Endometrial microvascular endothelial cells (primary cell): ENCODE data around the gene HAPLN2. TPM values are rescaled to one million over a fixed set of nuclear protein-coding genes. Genes with fewer than 3 reads are reported as not detected.

Experiments
- in situ Hi-C: cut with HindIII; loops from 2 replicates; pipeline ENCODE4 v1.10.0; 2017; ENCODE audit warnings: low sequenced_read_pairs, low pct_unique_long_range_greater_than_20kb; ENCODE audit errors: inconsistent ontology term
- total RNA-seq: library from RNA; depleted of rRNA; stranded (reverse); fragments of >200 nt; gene quantifications from one replicate; pipeline ENCODE4 v1.2.3, GENCODE V29; 2015; ENCODE audit errors: inconsistent ontology term

Gene HAPLN2
- total RNA-seq, 1 donor from 2014 or later: not detected

DNA sequence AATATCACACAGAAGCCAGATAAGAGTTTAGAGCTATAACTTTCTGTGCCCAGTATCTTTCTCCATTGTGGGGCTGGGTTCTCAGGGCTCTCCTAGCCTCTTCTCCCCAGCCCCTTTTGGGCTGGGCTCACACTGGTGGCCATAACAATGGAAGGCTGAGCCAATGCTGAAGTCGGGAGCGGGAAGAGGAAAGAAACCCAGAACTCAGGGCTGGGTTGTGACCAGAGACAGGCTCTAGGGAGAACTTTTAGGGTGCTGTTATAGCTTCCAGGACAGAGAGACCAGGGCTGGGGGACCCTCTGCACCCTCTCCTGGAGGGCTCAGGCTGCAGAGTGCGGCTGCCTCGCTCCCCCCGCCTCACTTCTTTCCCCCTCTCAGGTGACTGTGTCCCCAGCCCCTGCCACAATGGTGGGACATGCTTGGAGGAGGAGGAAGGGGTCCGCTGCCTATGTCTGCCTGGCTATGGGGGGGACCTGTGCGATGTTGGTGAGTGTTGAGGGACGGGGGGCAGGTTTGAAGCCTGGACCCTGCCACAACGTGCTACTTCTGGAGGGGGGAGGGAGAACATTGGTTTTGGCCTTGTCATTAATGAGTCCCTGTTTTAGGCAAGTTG is 36.8 kb downstream of the HAPLN2 start:
- in situ Hi-C loops: no loop called here

DNA sequence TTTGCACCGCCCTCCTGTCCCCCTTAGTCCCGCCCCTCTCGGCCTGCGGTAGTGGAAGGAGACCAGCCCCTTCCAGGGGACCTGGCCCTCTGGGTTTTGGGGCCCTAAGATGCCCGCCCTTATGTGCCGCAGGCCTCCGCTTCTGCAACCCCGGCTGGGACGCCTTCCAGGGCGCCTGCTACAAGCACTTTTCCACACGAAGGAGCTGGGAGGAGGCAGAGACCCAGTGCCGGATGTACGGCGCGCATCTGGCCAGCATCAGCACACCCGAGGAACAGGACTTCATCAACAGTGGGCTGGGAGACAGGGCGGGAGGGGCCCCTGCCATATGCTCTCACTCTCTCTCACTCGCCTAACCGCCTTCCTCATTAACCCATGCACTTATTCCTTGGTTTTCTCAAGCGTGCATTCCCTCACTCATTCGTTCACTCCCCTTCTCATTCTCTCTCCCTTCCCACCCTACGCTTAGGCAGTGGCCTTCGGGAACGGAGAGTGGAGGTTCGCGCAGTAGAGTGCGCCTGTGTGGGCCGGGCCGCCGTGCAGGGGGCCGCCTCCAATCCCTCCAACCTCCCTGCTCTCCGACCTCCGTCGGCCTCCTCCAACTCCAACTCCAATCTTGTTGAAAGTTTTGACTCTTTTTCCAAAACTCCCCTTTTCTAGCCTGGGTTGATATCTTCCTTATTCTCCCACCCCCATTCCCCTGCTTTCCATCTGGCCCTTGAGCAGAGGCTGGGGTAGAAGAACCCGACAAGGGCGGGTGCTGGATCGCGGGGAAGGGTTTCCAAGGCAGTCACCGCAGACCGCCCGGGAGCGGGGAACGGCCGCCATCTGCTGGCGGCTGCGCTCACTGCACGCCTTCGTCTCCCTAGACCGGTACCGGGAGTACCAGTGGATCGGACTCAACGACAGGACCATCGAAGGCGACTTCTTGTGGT is 37.9 kb downstream of the HAPLN2 start:
- in situ Hi-C loops: no loop called here

DNA sequence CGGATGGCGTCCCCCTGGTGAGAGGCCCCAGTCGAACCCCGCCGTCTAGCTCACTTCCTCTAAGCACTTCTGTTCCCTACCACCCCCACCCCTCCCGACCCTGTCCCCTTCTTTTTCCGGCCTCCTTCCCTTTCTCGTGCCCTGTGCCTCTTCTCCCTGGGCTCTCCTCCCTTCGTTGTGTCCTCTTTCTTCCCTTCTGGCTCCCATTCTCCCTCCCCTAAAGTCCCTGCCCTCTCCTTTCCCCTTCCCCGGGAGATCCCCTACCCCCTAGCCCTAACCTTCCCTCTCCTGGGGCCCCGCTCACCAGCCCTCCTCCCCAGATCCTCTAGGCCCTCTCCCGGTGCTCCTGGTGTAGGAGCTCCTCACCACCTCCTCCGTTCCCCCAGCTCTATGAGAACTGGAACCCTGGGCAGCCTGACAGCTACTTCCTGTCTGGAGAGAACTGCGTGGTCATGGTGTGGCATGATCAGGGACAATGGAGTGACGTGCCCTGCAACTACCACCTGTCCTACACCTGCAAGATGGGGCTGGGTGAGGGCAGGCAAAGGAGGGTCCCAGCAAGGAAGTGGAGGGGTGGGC is 38.6 kb downstream of the HAPLN2 start:
- in situ Hi-C loops: no loop called here

DNA sequence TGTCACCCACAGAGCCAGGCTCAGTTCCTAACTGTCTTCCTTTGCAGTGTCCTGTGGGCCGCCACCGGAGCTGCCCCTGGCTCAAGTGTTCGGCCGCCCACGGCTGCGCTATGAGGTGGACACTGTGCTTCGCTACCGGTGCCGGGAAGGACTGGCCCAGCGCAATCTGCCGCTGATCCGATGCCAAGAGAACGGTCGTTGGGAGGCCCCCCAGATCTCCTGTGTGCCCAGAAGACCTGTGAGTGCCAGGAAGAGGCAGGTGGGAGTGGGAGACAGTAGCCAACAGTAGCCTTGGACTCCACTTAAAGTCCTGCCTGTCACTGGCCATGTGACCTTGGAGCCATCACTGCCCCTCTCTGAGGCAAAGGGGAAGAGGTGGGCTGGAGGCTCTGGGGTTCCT is 39.3 kb downstream of the HAPLN2 start:
- in situ Hi-C loops: no loop called here

DNA sequence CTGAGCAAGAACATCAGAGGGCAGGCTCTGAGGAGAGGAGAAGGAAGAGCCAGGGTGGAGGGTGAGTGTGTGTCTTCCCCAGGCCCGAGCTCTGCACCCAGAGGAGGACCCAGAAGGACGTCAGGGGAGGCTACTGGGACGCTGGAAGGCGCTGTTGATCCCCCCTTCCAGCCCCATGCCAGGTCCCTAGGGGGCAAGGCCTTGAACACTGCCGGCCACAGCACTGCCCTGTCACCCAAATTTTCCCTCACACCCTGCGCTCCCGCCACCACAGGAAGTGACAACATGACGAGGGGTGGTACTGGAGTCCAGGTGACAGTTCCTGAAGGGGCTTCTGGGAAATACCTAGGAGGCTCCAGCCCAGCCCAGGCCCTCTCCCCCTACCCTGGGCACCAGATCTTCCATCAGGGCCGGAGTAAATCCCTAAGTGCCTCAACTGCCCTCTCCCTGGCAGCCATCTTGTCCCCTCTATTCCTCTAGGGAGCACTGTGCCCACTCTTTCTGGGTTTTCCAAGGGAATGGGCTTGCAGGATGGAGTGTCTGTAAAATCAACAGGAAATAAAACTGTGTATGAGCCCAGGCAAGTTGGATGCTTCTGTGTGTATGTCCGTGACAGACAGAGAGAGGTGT is 39.8 kb downstream of the HAPLN2 start:
- in situ Hi-C loops: no loop called here

DNA sequence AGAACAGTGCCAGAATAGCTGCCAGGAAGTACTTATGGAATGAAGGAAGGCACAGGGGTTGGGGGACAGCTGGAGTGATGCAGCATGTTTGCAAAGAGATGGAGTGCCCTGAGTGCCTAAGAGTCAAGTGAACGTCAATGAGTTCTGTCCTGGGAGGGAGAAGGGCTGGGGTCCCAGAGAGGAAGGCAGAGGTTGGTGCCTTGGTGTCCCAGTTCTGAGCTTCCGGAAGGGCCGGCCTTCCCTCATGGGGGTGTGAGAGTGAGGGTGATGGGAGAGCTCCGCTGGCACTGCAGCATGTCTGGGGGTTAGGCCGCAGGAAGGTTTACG is 40.4 kb downstream of the HAPLN2 start:
- in situ Hi-C loops: no loop called here

DNA sequence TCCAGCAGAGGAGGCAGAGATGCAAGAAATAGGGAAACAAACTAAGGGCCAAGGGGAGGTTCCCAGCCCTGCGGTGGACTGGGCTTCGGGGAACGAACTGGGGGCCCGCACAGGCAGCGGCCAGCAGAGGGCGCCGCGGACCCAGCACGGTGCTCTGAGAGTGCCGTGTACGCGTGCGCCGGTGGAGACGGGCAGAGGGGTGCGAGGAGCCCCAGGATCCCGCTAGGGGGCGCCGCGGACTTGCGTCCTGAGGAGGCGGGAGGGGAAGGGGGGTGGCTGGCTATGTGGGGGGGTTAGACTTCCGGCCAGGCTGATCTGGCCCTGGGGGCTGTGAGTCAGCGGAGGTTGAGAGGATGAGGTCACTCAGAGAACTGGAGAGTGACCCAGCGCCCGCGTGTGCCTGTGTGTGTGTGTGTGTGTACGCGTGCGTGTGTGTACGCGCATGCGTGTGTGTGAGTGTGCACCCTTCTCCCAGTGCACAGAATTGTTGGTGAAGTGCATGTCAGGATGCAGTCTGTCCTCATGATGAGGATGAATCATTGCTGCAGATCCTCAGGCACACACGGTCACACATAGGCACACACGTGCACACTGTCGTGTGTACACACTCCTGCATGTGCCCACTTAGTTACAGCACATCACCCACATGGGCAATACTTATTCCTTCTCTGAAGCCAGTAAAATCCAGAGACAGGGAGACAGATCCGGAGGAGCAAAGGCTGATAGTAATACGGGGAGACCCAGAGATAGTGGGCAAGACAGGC is 41.0 kb downstream of the HAPLN2 start:
- in situ Hi-C loops: no loop called here

DNA sequence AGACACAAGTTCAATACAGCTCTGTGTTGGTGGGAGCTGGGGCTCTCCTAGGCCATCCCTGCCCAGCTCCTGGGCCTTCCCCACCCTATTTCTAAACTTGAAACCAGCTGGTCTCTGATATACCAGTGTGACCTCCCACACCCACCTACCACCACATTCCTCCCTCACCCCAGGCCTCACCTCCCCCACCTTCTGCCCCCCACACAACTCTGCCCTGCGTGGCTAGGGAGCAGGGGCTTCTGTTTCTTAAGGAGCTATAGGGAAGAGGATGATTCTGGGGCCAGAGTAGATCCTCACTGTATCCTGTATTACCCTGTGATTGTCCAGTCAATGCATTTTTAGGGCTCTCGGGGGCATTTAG is 41.5 kb downstream of the HAPLN2 start:
- in situ Hi-C loops: no loop called here

DNA sequence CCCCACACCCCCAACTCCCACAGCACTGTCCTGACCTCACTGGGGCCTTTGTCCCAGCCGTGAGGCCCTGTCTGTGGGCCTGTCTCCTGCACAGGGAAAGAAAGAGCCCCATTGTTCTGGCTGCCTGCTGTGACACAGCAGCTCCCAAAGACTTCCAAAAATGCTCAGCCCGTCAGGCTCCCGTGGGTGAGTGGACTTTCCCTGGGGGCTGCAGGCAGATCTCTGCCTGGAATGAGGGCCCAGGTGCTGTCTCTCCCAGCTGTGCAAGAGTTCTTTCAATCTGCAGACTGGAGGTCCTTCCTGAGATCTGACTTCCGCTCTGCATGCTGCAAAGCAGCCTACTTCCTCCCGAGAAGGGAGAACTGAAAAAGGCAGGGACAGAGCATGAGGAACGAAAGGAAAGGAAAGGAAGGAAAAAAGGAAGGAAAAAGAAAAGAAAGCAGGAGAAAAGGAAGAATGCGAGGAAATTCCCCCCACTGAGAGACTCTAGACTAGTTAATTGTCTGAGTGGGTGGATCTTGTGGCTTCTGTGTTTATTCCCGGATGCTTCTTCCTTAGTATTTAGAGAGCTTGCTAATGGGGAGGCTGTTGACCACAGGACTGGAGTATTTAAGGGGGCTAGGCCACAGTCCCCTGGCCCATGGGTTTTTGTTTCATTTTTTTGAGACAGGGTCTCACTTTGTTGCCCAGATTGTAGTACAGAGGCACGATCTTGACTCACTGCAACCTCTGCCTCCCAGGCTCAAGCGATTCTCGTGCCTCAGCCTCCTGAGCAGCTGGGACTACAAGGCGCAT is 43.0 kb downstream of the HAPLN2 start:
- in situ Hi-C loops: no loop called here

DNA sequence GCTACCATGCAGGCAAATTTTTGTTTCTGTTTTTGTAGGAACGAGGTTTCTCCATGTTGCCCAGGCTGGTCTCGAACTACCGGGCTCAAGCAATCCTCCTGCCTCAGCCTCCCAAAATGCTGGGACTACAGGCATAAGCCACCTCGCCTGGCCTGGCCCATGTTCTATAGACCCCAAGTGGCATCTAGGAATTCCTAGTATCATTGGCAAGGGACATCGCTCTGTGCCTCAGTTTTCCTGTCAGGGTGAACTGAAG is 43.5 kb downstream of the HAPLN2 start:
- in situ Hi-C loops: no loop called here

DNA sequence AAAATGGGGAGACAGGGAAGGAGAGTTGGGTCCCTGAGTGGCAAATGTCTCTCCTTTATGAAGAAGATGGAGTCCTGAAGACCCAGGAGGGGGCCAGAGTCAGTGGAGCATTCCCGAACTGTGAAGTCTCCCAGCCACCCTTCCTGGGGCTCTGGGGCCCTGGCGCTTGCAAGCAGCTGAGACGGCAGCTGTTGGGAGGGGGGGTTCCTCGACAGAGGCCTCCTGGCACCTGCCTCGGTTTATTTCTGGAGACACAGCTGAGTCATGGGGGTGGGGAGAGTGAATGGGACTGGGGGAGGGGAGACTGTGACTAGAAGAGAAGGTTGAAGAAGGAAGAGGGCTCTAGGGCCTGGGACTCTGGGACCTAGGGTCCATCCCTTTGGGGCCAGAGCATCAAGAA is 44.0 kb downstream of the HAPLN2 start:
- in situ Hi-C loops: no loop called here

DNA sequence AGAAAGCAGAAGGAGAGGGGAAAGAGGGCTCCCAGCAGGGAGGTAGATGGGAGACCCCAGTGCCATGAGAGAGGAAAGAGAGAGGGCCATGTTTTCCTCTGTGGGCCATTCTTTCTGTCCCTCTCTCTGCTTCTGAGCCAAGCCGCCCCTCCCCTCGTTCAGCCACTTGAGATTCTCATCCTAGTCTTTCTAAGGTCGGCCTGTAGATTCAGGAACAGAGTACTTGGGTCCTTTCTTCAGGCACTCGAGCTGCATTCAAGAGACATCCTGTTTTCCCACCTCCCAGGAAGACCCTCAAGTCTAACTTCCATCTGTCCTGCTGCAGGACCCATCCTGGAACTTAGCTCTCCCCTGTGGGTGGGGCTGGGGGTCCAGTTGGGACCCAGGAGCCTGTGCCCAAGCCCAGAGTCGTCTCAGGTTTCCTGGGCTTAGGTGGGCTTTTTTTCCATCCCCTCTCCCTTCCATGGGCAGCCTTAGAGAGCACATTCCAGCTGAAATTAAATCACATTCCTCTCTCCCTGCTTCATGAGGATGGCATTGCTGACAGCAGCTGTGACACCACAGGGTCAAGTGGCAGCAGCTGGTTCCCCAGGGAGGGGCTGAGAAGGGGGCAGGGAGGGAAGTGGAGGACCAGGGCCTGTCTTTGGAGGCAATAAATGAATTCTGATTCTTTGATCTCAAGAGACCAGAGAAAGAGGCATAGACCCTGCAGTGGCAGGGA is 45.0 kb downstream of the HAPLN2 start:
- in situ Hi-C loops: no loop called here

DNA sequence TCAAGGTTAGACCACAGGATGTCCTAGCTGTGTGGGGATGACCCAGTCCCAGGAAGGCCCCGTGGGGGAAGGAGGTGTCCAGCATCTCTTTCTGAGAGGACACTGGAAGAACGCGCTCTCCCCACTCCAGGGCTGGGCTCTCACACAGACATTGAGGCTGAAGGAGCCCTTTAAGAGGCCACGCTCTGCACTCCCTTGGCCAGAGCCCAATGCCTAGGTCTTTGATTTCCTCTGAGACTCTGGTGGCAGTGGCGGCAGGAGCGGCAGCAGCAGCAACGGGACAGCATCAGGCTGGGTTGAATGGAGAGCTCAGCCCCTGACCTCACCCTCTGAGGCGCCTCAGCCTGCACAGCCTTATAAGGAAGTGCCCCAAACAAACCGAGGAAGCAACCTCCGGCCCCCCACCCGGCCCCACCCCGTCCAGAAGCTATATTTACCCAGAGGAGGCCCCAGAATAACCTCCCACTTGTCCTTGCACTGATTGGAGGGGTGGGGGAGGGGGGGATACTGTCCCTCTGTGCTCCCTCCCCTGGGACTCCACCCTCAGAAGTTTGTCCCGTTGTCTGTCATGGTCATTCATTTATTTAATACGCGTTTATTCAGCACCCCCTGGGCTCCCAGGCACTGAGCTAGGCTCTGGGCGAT is 45.7 kb downstream of the HAPLN2 start:
- in situ Hi-C loops: no loop called here

DNA sequence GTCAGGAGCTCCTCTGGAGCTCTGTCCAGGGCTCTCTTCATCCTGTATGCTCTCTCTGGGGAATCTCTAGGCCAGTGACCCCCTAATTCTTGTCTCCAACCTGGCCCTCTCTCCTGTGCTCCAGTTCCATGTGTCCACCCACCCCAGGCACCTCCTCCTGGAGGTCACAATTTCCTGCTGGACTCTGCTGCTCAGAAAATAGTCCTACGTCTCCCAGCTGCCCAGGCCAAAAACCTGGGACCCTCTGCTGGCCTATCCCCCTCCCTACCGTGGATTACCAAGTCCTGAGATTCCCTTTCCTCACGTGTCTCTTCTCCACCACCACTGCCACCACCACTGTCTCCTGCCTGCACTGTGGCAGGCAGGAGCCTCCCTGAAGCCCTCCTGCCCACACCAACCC is 46.3 kb downstream of the HAPLN2 start:
- in situ Hi-C loops: no loop called here

DNA sequence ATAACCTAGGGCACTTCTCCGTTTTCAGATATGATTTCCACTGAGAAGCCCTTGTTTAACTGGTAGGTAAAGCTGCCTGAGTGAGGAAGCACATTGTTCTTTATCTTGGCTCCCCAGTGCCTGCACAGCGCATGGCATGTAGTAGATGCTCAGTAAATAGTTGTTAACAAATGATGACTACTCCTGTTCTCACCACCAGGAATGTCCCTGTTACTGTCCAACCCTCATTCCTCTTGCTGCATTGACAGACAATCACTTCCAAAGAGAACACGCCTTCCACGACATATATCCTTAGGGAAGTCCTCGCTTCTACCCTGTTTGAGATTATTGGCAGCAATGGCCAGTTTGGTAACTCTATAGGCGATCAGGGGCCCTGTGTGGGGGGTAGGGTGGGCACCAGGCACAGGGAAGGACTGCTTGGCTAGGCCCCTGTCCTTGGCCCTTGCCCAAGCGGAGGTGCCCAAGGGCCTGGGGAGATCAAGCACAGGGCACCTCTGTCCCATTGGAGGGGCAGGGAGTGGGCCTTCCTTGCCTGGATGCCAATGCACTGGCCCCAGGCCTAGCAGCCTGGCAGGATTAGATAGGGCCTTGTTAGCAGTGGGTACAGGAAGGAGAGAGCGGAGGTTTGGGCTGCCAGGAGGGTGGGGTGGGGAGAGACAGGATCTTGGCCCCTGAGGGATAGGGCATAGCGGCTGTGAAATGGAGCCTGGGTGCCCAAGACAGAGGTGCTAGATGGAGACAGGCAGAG is 47.8 kb downstream of the HAPLN2 start:
- in situ Hi-C loops: no loop called here

DNA sequence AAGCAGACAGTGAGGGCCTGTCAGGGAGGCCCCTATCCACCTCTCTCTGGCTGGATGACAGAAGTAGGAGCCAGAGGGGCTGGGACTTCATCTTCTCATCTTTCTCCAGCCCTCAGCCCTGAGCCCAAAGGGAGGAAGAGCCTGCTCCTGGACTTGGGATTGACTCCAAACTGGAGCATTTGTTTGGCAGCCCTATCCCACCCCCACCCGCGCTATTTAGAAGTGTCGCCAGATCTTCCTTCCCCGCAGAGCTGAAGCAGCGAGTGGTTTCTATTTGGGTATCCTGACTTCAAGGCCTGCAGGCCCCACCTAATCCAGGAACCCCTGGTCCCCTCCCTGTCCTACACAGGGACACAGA is 48.4 kb downstream of the HAPLN2 start:
- in situ Hi-C loops: no loop called here
